HG02798 (cell line): ENCODE data around the gene CHMP1A.
"Not testable (repeated sequence)": the region's sequence is repeated elsewhere in the genome, so short reads cannot be mapped to it uniquely, and the experiment has no call there.

Experiments used
- ATAC-seq: cut with Tn5 transposase; IDR thresholded peaks from one replicate; pipeline ENCODE4 v1.9.1; 2021; ENCODE audit warnings: mild to moderate bottlenecking; ENCODE audit not compliant: unreplicated experiment, poor library complexity

CHMP1A gene

DNA sequence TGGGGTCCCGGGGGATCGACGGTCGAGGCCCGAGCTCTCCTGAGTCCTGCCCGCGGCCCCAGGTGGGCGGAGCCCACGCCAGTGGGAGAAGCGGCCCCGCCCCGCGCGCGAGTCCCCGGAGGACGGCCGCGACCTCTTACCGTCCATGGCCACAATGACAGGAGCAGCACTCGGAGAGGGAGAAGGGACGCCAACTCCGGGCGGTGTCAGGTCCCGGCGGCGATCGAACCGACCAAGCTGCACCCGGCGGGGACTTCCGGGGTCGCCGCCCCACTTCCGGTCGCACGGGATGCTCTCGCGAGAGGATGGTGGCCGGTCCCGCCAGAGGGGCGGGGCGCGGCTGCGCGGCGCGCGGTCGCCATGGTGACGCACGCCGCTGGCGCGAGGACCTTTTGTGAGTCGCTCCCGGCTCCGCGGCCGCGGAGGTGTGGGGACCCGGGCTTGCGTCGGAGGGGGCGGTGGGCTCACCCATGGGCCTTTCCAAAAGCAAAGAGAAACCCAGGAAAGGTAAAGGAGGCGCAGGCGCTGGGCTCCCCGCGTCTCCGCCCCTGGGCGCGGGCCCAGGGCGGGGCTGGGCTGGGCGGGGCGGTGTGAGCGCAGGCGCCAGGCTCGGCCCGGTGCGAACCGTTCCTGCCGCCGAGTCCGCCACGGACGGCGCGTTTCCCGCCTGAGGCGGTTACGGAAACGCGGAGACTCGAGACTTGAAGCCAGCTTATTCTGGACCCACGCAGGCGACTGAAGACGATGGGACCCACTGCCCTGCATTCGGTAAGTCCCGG lies at the start of gene CHMP1A, which contains the start of gene SPATA33:
CHMP1A (minus strand) TSS at position 267 of the 779 bp plus-strand sequence; CDS start at position 147, 120 bp downstream.
SPATA33 (plus strand) TSS at position 395 of the 779 bp plus-strand sequence; CDS start at position 471, 76 bp downstream.
- ATAC-seq, result peak; percentile 94

DNA sequence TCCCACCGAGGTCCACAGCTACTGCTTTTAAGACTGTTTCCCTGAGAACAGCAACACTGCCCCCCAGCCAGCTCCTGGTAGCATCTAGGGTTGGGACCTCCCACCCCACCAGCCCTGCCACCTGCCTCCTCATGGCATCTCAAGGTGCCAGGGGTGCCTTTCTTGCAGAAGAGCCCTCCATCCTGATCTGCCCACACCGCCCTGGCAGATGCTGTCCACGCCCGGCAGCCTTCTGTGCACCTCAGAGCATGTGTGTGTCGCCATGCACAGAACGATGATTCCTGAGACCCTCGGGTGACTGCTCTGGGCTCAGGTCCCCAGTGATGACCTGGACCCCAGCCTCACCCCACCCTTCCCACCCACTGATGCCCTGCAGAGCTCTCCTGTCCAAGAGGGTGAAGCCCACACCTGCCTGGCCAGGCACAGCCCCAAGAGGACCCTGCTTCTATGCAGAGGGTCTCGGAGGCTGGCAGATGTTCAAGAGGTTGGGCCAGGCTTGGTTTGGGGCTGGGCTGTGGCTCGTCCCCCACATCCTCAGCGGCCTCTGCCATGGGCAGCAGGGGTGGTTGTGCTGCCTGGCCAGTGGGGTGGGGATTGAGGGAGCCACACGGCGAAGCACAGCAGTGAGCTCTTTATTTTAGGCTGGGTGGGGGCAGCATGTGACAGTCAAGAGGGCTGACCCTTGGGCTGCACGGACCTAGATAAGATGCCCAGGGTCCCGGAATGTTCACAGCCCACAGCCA lies 49.2 kb upstream of the CHMP1A start:
- ATAC-seq, result no peak

DNA sequence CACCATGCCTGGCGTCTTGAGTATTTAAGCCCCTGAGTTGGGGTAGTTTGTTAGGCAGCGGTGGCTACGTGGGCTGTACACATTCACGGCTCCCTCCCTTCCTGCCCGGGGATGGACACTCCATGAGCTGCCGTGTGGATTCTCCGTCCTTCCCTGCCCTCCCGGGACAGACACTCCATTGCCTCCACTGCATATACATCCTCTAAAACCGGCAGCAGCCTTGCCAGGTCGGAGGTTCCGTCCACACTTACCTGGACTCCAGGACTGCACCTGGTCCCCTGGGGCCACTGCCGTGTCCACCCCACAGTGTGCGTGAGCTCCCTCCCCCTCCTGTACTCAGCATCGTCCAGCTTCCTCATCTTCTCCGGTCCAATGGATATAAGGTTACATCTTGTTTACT lies 47.5 kb upstream of the CHMP1A start:
- no peak for ATAC-seq

DNA sequence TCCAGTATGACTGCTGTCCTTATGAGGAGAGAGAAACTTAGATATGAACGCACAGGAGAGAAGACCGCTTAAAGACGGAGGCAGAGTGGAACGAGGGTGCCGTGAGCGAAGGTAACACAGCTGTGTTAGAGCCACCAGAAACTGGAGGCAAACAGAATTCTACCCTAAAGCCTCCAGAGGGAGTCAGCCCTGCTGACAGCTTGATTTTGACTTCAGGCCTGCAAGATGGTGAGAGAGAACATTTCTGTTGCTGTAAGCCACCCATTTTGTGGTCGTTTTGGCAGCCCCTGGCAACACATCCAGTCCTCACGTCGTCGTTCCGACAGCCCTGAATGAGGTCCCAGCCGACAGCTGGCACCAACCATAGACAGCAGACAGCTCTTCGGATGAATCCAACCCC lies 46.8 kb upstream of the CHMP1A start:
- ATAC-seq, result no peak

DNA sequence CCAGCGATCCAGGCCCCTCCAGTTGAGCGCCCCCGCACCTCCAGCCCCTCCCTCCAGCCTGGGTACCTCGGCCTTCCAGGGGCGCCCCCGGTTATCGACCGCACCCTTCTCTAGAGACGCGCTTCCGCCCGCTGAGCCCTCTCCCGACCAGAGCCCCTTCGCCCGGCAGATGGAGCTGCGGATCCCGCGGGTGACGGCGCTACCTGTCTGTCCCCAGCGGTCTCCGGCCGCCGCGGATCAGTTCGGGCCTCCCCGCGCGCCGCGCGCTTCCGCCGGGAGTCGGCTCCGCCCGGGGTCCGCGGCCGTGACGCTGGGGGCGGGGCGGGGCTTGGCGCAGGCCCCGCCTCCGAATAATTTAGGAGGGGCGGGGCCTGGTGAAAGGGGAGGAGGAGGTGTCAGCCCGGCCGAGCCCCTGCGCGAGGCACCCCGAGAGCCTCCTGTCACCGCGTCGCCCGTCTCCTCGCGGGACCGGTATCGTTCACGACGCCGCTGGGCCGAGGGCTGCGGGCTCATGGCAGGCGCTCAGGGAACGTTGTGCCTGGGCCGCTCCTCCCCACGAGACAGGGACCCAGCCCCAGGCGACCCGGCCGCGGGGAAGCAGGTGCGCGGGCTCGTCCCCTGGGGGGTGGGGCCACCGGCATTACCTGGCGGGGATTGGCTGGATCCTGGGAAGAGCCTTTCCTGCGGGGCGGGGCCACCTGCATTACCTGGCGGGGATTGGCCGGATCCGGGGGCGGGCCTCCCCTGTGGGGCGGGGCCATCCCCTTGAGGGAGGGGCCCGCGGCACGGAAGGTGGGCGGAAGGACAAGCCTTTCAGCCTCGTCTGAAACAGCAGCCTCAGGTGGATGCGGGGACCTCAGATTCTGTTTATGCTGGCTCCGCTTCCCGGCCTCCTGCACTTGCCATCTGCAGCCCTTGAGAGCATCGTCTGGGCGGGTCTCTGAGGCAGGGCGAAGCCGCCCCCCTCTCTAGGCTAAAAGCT lies 44.2 kb upstream of the CHMP1A start, which contains the start of gene SPATA2L:
SPATA2L (minus strand) TSS at position 281 of the 982 bp plus-strand sequence. CDS start 473 bp downstream, outside the sequence.
- ATAC-seq, result peak; percentile 72

DNA sequence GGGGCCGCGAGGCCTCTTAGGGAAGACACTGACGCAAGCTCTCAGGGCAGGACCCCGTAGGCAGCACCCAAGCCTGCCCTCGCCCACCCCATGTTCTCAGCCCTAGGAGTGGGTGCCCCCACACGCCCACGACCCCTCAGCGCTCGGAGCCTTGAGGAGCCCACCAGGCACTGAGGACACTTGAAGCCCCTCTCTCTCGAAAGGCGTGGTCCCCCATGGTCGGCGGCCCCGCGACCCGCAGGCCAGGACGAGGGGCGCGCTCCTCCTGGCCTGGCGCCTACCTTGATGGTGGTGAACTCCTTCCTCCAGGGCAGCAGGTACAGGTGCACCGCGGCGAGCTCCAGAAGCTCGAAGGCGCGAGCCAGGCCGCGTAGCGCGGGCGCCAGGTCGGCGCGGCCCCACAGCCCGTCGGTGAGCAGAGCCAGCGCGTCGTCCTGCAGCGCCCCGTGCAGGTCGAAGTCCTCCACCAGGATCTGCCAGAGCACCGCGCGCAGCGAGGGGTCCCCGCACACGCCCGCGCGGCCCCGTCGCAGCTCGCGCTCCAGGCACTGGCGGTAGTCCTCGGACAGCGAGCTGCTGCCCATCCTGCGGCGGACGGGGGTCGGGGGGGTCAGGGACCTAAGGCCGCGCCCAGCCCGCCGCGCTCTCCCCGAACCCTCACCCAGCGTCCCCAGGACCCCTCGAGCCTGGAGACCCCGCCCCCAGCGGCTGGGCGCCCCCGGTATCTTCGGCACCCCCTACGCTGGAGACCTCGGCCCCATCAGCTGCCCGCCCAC lies 43.3 kb upstream of the CHMP1A start:
- ATAC-seq, result peak; percentile 0

DNA sequence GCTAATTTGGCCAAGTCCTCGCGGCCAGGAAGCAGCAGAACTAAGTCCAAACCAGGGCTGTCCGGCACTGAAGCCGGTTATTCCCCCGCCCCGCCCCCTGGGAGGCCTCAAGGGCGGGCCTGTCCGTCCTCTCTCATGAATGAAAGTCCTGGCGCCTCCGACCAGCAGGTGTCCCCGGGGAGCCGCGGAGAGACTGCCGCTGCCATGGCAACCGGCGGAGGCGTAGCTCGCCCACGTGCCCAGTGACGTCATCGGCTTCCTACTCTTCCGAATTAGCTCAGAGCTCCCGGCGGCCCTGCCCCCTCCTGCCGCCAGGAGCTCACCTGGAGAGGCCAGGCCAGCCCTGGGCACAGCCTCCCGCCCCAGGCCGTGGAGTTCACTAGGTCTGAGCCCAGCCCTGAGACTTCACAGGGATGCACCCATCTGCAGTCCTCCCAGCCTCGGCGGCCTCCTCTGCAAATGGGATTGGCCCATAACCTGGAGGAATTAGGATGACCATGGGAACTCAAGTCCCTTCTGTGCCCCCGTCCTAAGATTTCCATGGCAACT lies 42.7 kb upstream of the CHMP1A start:
- ATAC-seq, result peak; percentile 55

DNA sequence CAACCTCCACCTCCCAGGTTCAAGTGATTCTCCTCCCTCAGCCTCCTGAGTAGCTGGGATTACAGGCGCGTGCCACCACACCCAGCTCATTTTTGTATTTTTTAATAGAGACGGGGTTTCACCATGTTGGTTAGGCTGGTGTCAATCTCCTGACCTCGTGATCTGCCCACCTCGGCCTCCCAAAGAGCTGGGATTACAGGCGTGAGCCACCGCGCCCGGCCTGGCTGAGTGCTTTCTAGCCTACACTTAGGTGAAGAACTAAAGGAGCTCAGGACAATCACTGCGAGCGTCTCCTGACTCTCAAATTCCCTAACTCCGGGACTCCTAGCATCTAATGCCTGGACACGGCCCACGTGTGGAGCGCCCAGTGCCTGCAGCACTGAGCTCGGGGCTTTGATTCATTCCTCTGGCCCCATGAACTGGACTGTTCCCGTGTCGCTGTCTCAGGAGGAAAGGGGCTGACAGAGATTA lies 42.2 kb upstream of the CHMP1A start:
- not testable (repeated sequence) for ATAC-seq

DNA sequence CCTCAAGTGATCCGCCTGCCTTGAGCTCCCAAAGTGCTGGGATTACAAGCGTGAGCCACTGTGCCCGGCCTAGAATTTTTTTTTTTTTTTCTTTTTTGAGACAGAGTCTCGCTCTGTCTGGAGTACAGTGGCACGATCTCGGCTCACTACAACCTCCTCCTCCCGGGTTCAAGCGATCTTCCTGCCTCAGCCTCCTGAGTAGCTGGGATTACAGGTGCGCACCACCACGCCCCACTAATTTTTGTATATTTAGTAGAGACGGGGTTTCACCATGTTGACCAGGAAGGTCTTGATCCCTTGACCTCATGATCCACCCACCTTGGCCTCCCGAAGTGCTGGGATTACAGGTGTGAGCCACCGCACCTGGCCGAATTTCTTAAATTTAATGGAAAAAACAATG lies 41.2 kb upstream of the CHMP1A start:
- not testable (repeated sequence) for ATAC-seq

DNA sequence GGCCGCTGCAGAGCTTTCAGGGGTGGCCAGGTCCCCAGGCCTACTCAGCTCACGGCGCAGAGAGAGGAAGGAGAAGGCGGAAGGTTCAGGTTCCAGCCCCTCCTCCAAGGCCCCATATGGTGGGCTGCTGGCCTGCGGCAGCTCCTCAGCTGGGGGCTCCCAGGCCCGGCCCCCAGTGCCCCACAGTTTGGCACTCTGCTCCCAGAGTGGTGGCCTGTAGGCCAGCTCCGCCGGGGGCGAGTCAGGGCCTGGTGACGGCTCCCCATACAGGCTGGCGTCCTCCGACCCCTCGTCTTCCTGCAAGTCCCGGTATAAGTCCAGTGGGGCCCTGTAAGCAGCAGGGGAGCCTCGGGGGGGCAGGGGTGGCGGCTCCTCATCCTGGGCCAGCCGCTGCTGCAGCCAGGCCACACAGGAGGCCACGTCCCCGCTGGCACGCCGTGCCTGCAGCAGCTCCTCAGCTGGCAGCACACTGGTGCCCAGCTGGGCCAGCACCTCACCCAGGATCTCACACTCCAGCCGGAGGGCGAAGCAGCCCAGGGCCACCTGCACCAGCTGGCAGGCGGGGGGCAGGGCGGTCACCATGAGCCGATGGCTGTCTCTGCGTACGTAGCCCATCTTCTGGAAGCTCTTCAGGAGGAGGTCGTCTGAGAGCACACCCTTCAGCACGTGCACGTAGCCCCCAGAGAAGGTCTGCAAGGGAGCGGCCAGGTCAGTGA lies 40.3 kb upstream of the CHMP1A start:
- no peak for ATAC-seq

DNA sequence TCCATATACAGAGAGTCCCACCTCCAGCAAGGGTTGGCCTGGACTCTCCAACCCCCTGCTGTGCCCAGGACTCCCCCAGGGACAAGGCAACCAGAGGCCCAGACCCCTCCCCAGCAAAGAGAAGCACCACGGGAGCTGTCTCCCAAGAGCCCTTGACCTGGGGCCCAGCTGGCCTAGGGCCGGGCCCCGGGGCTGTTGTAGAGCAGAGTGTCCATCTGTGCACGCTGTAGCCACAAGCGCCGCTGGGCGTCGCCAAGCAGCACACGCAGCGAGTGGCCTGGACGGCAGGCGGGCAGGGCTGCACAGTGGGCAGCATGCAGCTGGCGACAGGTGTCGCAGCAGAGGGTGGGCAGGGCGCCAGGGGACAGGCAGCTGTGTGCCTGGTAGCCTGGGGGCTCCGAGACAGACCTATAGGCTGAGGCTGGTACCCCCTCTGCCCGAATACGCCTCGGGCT lies 39.7 kb upstream of the CHMP1A start:
- no peak for ATAC-seq

DNA sequence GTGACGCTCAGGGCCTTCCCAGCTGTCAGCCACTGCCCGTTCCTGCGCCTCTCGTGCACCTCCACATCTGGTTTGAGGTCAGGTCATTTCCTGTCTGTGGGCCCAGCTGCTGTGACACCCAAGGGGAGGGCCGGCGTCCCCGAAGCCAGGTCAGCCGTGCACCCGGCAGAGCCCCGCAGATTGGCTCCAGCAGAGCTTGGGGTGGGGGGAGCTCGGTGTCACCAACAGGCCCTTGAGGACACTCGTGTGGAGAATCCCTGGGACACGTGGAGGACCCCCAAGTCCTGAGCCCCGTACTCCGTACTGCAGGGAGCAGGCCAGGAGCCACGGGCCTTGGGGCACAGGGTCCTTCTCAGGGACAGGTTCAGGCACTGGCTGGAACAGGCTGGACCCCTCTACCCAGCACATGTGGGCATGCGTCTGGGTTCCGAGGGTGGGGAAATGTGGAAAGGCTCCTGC lies 39.2 kb upstream of the CHMP1A start:
- ATAC-seq, result no peak

DNA sequence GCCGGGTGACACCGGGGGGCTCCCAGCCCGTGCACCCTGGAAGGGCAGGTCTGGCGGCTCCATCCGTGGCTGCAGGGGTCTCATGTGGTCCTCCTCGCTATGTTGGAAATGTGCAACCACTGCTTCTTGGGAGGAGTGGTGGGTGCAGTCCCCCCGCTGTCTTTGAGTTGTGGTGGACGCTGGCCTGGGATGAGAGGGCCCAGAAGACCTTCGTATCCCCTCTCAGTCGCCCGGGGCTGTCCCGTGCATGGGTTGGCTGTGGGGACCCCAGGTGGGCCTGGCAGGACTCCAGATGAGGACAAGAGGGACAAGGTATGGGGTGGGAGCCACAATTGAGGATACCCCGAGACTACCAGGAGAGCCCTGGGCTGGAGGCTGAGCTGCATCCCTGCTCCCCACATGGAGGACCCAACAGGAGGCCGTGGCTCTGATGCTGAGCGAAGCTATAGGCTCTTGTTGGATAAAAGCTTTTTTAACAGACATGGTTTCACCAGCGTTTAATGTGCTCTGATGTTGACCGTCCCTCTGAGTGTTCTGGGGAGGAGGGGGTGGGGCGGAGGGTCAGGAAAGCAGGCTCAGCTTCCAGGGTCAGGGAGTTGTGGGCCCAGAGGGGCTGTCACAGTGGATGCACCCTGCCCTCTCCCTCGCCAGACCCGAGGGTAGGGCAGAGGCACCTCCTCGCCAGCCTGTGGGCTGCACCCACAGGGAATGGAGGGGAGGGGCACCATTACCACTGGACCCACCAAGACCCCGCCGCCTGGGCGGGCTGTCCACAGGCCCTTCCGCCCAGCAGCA lies 38.6 kb upstream of the CHMP1A start:
- no peak for ATAC-seq

DNA sequence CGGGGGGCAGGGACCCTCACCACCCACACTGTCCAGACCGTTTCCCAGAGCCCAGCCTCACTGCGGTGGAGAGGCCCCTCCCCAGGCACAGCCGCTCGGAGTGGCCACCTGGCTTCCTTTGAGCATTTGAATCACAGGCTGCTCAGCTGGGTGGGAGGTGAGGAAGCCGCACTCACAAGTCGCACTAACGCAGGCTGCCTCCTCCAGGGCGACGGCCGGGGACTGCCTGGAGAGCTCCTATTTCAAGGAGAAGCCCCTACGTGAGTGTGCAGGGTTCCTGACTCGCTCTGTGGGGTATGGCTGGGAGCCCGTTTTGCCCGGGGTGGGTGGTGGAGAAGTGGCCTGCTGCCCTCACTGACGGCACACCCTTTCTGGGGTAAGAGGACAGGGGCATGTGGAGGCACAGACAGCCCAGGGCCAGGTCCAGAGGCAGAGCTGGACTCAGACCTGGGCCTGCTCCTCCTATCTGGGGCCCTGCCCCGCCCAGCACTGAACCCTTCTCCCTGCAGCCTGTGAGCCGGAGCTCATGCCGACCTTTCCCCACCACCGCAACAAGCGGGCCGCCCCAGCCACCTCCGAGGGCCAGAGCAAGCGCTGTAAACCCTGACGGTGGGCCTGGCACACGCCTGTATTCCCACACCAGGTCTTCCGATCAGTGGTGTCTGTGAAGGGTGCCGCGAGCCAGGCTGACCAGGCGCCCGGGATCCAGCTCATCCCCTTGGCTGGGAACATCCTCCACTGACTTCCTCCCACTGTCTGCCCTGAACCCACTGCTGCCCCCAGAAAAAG lies 37.8 kb upstream of the CHMP1A start:
- no peak for ATAC-seq

DNA sequence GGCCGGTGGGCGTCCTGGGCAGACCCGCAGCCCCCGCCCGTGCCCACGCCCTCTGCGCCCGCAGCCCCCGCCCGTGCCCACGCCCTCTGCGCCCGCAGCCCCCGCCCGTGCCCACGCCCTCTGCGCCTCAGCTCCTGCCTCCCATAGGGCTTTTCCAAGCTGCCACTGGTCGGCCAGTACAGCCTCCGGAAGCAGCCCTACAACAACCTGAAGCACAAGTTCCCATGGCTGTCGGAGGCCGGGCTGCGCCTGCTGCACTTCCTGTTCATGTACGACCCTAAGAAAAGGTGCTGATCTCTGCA lies 37.2 kb upstream of the CHMP1A start:
- ATAC-seq, result not testable (repeated sequence)

DNA sequence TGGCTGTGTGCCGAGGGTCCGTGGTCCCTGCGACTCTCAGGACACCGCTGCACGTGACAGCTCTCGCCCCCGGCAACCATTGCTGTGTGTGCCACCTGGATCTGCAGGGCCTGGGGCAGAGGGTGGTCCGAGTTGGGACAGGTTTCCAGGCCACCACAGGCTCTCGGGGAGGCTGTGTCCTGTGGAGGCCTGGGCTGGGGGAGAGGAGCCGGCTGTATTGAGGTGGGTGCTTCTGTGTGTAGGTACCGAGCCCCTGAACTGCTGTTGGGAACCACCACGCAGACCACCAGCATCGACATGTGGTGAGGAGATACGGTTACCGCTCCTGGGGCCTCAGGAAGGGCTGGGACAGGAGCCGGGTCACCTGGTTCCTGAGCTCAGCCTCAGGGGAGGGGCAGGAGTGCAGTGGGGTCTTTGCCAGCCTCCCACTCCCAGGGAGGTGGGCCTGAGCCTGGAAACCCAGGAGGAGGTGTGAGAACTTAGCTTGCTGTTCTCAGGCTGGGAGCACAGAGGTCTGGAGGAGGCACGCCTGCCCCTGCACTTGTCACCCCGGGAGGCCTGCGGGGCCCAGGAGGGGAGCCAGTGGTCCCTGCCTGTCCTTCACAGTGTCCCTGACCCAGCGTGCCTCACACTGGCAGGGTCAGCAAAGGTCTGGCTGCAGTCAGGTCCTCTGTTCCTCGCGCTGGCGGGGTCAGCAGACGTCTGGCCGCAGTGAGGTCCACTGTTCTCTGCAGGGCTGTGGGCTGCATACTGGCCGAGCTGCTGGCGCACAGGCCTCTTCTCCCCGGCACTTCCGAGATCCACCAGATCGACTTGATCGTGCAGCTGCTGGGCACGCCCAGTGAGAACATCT lies 36.6 kb upstream of the CHMP1A start:
- ATAC-seq, result no peak
